Metanephros (tissue), 2 donors: ENCODE measurements around the gene POR. TPM values are rescaled to one million over a fixed set of nuclear protein-coding genes. Genes with fewer than 3 reads are reported as not detected.

Experiments used
- small RNA-seq: library from RNA; depleted of rRNA; stranded (forward); fragments of <200 nt; gene quantifications from one replicate; pipeline ENCODE3, GENCODE V24; 2014; ENCODE audit warnings: low replicate concordance
- total RNA-seq: library from RNA; depleted of rRNA; stranded (reverse); fragments of >200 nt; gene quantifications from one replicate; pipeline ENCODE4 v1.2.3, GENCODE V29; 2014

POR gene
- 59.2 TPM for total RNA-seq

GRCh38 chr7:75914655-75915415 is at the start of gene POR:
POR (plus strand) TSS chr7:75915155; CDS start chr7:75954002, 38,847 bp downstream.

GRCh38 chr7:75878769-75879611 is 36.0 kb upstream of the POR start, which contains the start of gene RHBDD2:
RHBDD2 (plus strand) TSS chr7:75879034; CDS start chr7:75879083, 49 bp downstream.

GRCh38 chr7:75994388-75995051 is 79.6 kb downstream of the POR start, which contains the start of gene TMEM120A:
TMEM120A (minus strand) TSS chr7:75994595; CDS start chr7:75994570, 25 bp downstream.

Small RNA genes within 50 kb of the gene (small RNA-seq; reads per million reads assigned to genes)
- 3.1 reads per million, percentile 92 among the genes with 10 or more reads in this experiment for gene SNORA14A

Other genes starting within 250 kb of the POR start
- 26.1 TPM for gene HIP1, start 176.2 kb upstream of the POR start, total RNA-seq
- gene CCL26, start 142.9 kb upstream of the POR start, total RNA-seq: not detected
- 1.7 TPM for gene CCL24, start 101.3 kb upstream of the POR start, total RNA-seq
- gene RHBDD2, start 36.1 kb upstream of the POR start, total RNA-seq: 31.4 TPM
- 20.8 TPM for gene TMEM120A, start 79.4 kb downstream of the POR start, total RNA-seq
- 24.9 TPM for gene STYXL1, start 132.8 kb downstream of the POR start, total RNA-seq
- gene MDH2, start 133.0 kb downstream of the POR start, total RNA-seq: 90.4 TPM